Hepatocyte (in vitro differentiated cells): ENCODE measurements around the gene CPM. TPM values are rescaled to one million over a fixed set of nuclear protein-coding genes. Genes with fewer than 3 reads are reported as not detected.

ENCODE experiments used
- DNase-seq: peaks from one replicate; pipeline ENCODE4 v3.0.0-alpha.2; 2016; ENCODE audit warnings: low spot score
- H2AFZ ChIP-seq: fragments of 200-600 bp; sonication (generic); 2 replicates; pipeline ENCODE4 v1.6.0; 2016; ENCODE audit warnings: antibody characterized with exemption, mild to moderate bottlenecking
- H3K27ac ChIP-seq: fragments of 200-600 bp; sonication (generic); 2 replicates; pipeline ENCODE4 v1.5.1; 2016; ENCODE audit warnings: mild to moderate bottlenecking
- H3K27me3 ChIP-seq: fragments of 200-600 bp; sonication (generic); 2 replicates; pipeline ENCODE4 v1.6.1; 2016
- H3K36me3 ChIP-seq: fragments of 200-600 bp; sonication (generic); replicated peaks from 2 replicates; pipeline ENCODE4 v1.5.1; 2016; ENCODE audit warnings: low read depth; ENCODE audit not compliant: insufficient read depth
- H3K4me1 ChIP-seq: fragments of 200-600 bp; sonication (generic); 2 replicates; pipeline ENCODE4 v1.5.1; 2016; ENCODE audit warnings: mild to moderate bottlenecking, moderate library complexity; ENCODE audit not compliant: insufficient read depth
- H3K4me2 ChIP-seq: fragments of 200-600 bp; sonication (generic); 2 replicates; pipeline ENCODE4 v1.6.0; 2016
- H3K4me3 ChIP-seq: fragments of 200-600 bp; sonication (generic); 2 replicates; pipeline ENCODE4 v1.5.1; 2016; ENCODE audit warnings: mild to moderate bottlenecking
- H3K79me2 ChIP-seq: fragments of 200-600 bp; sonication (generic); 2 replicates; pipeline ENCODE4 v1.6.0; 2017; ENCODE audit warnings: mild to moderate bottlenecking
- H3K9me2 ChIP-seq: fragments of 200-600 bp; sonication (generic); replicated peaks from 2 replicates; pipeline ENCODE4 v1.6.0; 2017; ENCODE audit warnings: mild to moderate bottlenecking; ENCODE audit not compliant: insufficient read depth
- H3K9me3 ChIP-seq: fragments of 200-600 bp; sonication (generic); 2 replicates; pipeline ENCODE4 v1.5.1; 2016; ENCODE audit warnings: low read depth, mild to moderate bottlenecking
- H4K20me1 ChIP-seq: fragments of 200-600 bp; sonication (generic); 2 replicates; pipeline ENCODE4 v1.6.0; 2016; ENCODE audit warnings: mild to moderate bottlenecking; ENCODE audit not compliant: insufficient read depth, poor library complexity, severe bottlenecking
- EZH2 ChIP-seq: fragments of 200-600 bp; sonication (generic); IDR thresholded peaks from 2 replicates; pipeline ENCODE4 v1.6.1; 2016; ENCODE audit warnings: antibody characterized with exemption, mild to moderate bottlenecking, borderline replicate concordance
- EZH2phosphoT487 ChIP-seq: fragments of 200-600 bp; sonication (generic); IDR thresholded peaks from one replicate; pipeline ENCODE4 v1.6.1; 2018; ENCODE audit warnings: antibody characterized with exemption, mild to moderate bottlenecking, low read depth, moderate library complexity; ENCODE audit not compliant: unreplicated experiment, severe bottlenecking
- WGBS: methylation state at CpG from one replicate; pipeline ENCODE4 v1.1.6; 2016; ENCODE audit warnings: low lambda C conversion rate; ENCODE audit errors: missing lambda C conversion rate; 5-methylcytosine and 5-hydroxymethylcytosine counted together
- polyA plus RNA-seq: library from polyadenylated mRNA; unstranded; fragments of >200 nt; fragmentation: Nextera tagmentation; extraction: Ambion mirVana; gene quantifications from 2 replicates; pipeline ENCODE4 v1.2.1, GENCODE V29; 2016
- total RNA-seq: library from RNA; depleted of rRNA; stranded (reverse); fragments of >200 nt; gene quantifications from 2 replicates; pipeline ENCODE4 v1.2.3, GENCODE V29; 2014
- TF ChIP-seq, protein P1 (sequence below): fragments of 200-600 bp; sonication (generic); IDR thresholded peaks from 2 replicates; pipeline ENCODE4 v1.5.1; 2016; ENCODE audit warnings: antibody characterized with exemption, mild to moderate bottlenecking; ENCODE audit not compliant: poor library complexity

The CPM gene
- total and polyA plus RNA-seq, 2 experiments from 2014 or later, result 26.8 to 28.0 TPM

DNA sequence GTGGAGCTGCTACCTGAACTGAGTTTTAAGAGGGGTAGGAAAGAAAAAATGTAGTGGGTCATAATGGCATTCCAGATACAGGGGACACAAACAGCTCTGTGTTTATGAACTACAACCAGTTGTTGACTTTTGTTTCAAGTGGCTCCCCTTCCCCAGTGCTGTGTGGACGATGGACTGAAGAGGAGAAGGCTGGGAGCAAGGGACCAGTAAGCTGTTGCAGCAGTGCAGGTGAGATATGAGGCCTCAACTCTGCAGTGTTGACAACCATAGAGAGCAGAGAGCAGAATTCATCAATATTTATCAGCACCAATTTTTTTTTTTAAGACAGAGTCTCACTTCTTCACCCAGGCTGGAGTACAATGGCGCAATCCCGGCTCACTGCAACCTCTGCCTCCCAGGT, 78.4 kb downstream of the CPM start:
- Histone ChIP-seq H3K27ac (no peak overlapping the region), H2AFZ (no peak overlapping the region), H3K4me2 (no peak overlapping the region), H3K36me3 (no peaks in the 10 kb centered on the region), H3K27me3 (no peaks in the 10 kb centered on the region), H3K4me1 (no peaks in the 10 kb centered on the region), H3K9me2 (no peaks in the 10 kb centered on the region), H3K79me2 (no peaks in the 10 kb centered on the region), H4K20me1 (no peaks in the 10 kb centered on the region), H3K4me3 (no peak overlapping the region), H3K9me3 (no peaks in the 10 kb centered on the region)
- no peak for DNase-seq
- no peak for TF ChIP-seq EZH2phosphoT487
- TF ChIP-seq, protein P1, sequence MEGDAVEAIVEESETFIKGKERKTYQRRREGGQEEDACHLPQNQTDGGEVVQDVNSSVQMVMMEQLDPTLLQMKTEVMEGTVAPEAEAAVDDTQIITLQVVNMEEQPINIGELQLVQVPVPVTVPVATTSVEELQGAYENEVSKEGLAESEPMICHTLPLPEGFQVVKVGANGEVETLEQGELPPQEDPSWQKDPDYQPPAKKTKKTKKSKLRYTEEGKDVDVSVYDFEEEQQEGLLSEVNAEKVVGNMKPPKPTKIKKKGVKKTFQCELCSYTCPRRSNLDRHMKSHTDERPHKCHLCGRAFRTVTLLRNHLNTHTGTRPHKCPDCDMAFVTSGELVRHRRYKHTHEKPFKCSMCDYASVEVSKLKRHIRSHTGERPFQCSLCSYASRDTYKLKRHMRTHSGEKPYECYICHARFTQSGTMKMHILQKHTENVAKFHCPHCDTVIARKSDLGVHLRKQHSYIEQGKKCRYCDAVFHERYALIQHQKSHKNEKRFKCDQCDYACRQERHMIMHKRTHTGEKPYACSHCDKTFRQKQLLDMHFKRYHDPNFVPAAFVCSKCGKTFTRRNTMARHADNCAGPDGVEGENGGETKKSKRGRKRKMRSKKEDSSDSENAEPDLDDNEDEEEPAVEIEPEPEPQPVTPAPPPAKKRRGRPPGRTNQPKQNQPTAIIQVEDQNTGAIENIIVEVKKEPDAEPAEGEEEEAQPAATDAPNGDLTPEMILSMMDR, result no peak
- TF ChIP-seq EZH2, result no peak
- WGBS, result 92% methylated on average over 3 of the region's 3 CpGs

DNA sequence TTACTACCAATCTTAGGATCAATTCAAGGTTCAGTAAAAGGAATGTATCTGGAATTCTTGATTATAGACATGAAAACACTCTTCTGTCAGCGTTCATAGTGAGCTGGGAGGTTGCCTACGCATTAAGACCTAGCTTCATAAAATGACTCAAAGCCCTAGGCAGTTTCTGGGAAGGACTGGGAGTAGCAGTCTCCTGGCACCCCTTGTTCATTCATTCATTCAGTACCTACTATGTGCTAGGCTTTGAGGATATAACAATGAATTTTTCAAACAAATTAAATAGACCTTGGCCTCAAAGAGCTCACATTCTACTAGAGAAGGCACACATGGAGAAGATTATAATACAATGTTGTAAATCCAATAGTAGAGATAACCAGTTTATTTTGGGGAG, 78.9 kb downstream of the CPM start:
- 45% methylated on average over 2 of the region's 2 CpGs for WGBS
- DNase-seq, result no peak

DNA sequence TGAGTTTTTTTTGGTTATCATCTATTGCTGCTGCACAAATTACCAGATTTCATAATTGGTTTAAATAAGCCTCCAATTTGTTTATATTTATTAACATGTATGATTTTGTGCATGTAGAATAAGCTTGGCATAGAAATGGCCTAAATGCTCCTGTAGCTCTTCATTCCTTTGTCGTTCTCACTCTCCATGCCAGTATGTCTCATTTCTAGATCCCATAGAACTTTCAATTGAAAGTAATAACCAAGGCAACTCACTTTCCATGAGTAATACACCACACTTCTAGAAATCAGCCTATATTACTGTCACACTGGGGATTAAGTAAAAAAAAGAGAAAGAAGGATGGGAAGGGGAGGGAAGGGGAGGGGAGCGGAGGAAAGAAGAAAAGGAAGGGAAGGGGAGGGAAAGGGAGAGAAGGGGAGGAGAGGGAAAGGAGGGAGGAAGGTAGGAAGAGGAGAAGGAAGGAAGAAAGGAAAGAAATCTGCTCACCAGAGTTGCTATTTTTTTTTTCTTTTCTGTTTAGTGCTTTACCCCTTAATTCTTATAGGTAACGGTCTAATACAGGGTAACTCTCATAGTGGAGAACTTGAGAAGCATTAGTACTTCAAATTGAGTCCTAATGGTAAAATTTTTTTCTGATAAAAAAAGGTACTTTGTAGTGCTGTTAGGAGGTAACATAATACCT, 79.4 kb downstream of the CPM start:
- no peaks in the 10 kb centered on the region for H3K9me3 ChIP-seq
- TF ChIP-seq EZH2 (no peak), EZH2phosphoT487 (no peak)
- TF ChIP-seq, protein P1, result no peak
- no peaks in the 10 kb centered on the region for H3K36me3 ChIP-seq
- H3K79me2 ChIP-seq, result no peaks in the 10 kb centered on the region
- no peak for DNase-seq
- no peaks in the 10 kb centered on the region for H3K27me3 ChIP-seq
- no peak overlapping the region for H3K4me2 ChIP-seq
- no peak overlapping the region for H3K27ac ChIP-seq
- H4K20me1 ChIP-seq, result no peaks in the 10 kb centered on the region
- H3K9me2 ChIP-seq, result no peaks in the 10 kb centered on the region
- WGBS, result 85% methylated on average over 2 of the region's 3 CpGs
- H2AFZ ChIP-seq, result no peak overlapping the region
- H3K4me1 ChIP-seq, result no peaks in the 10 kb centered on the region
- H3K4me3 ChIP-seq, result no peak overlapping the region

More for the DNA sequence above, 78.9 kb downstream of the CPM start:
- Histone ChIP-seq H3K4me2 (no peak overlapping the region), H3K27me3 (no peaks in the 10 kb centered on the region), H4K20me1 (no peaks in the 10 kb centered on the region), H3K27ac (no peak overlapping the region), H2AFZ (no peak overlapping the region), H3K36me3 (no peaks in the 10 kb centered on the region), H3K4me1 (no peaks in the 10 kb centered on the region), H3K9me2 (no peaks in the 10 kb centered on the region), H3K9me3 (no peaks in the 10 kb centered on the region), H3K4me3 (no peak overlapping the region), H3K79me2 (no peaks in the 10 kb centered on the region)
- TF ChIP-seq EZH2phosphoT487 (no peak), EZH2 (no peak)
- TF ChIP-seq, protein P1, result no peak
